Embryonic facial prominence (tissue), 1 donor: ENCODE data around the gene IRF8.

Experiments
- DNase-seq: peaks from one replicate; pipeline ENCODE4 v3.0.0-alpha.2; 2016; ENCODE audit errors: extremely low spot score

Gene IRF8

GRCh38 chr16:85913688-85914422 lies 14.9 kb downstream of the IRF8 start:
- DNase-seq = no peak

GRCh38 chr16:85914423-85914794 lies 15.4 kb downstream of the IRF8 start:
- no peak for DNase-seq

GRCh38 chr16:85915125-85915845 lies 16.3 kb downstream of the IRF8 start:
- DNase-seq = no peak

GRCh38 chr16:85916141-85916890 lies 17.4 kb downstream of the IRF8 start:
- DNase-seq = no peak

- DNase-seq = no peak
These were observed 18.1 kb downstream of the IRF8 start for GRCh38 chr16:85917012-85917411.

- no peak for DNase-seq
These were observed 19.0 kb downstream of the IRF8 start for GRCh38 chr16:85917959-85918358.

GRCh38 chr16:85918436-85918835 lies 19.5 kb downstream of the IRF8 start:
- DNase-seq = no peak

GRCh38 chr16:85919271-85920267 lies 20.6 kb downstream of the IRF8 start:
- DNase-seq = no peak

- no peak for DNase-seq
These were observed 22.1 kb downstream of the IRF8 start for GRCh38 chr16:85921026-85921425.

- DNase-seq = no peak
These were observed 24.4 kb downstream of the IRF8 start for GRCh38 chr16:85923153-85924021.

- no peak for DNase-seq
These were observed 25.7 kb downstream of the IRF8 start for GRCh38 chr16:85924675-85925074.

- DNase-seq = no peak
These were observed 27.4 kb downstream of the IRF8 start for GRCh38 chr16:85926370-85926769.

GRCh38 chr16:85927371-85927770 lies 28.4 kb downstream of the IRF8 start:
- DNase-seq = no peak

GRCh38 chr16:85927959-85928358 lies 29.0 kb downstream of the IRF8 start:
- DNase-seq = no peak

GRCh38 chr16:85928401-85928820 lies 29.4 kb downstream of the IRF8 start:
- no peak for DNase-seq

- no peak for DNase-seq
These were observed 30.3 kb downstream of the IRF8 start for GRCh38 chr16:85929259-85929721.

- no peak for DNase-seq
These were observed 31.3 kb downstream of the IRF8 start for GRCh38 chr16:85930301-85930700.

- no peak for DNase-seq
These were observed 32.8 kb downstream of the IRF8 start for GRCh38 chr16:85931596-85932402.

GRCh38 chr16:85934210-85934609 lies 35.2 kb downstream of the IRF8 start:
- DNase-seq = no peak
